Panc1 (cell line): Measurements from ENCODE around the gene ABAT. TPM values are rescaled to one million over a fixed set of nuclear protein-coding genes. Genes with fewer than 3 reads are reported as not detected.

ENCODE experiments used
- ATAC-seq: fragments of 200-7000 bp; cut with Tn5 transposase; 2 replicates; pipeline ENCODE4 v1.9.1; 2020; ENCODE audit warnings: mild to moderate bottlenecking, moderate library complexity
- BruUV-seq: library from RNA; stranded (reverse); fragments of 400-500 nt; replicated peaks from 2 replicates; lab custom pipeline; 2021; lab: Mats Ljungman, UMichigan
- CTCF ChIA-PET: fragments of 300-600 bp; sonication (Branson Sonifier 250); formaldehyde crosslinking; loops from one replicate; lab custom pipeline; 2022; ENCODE audit warnings: antibody characterized with exemption; lab: Charles Lee
- POLR2A ChIA-PET: fragments of 300-600 bp; sonication (Branson Sonifier 250); formaldehyde crosslinking; loops from one replicate; lab custom pipeline; 2022; ENCODE audit warnings: antibody characterized with exemption; lab: Charles Lee
- DNase-seq: peaks from one replicate; pipeline ENCODE4 v3.0.0-alpha.2; 2010; ENCODE audit warnings: low read depth, low spot score
- H3K27ac ChIP-seq: 2 replicates; pipeline ENCODE4 v1.5.1; 2011; ENCODE audit warnings: mild to moderate bottlenecking, low read length, inconsistent platforms
- H3K27me3 ChIP-seq: fragments of 200-500 bp; sonication (Bioruptor generic); 2 replicates; pipeline ENCODE4 v1.6.0; 2014; ENCODE audit warnings: low read length, inconsistent platforms; ENCODE audit not compliant: control insufficient read depth, insufficient read depth
- H3K36me3 ChIP-seq: fragments of 200-500 bp; sonication (Bioruptor generic); 2 replicates; pipeline ENCODE4 v1.5.1; 2014; ENCODE audit warnings: inconsistent platforms, mild to moderate bottlenecking, low read length, moderate library complexity; ENCODE audit not compliant: control insufficient read depth, insufficient read depth
- H3K4me1 ChIP-seq: 2 replicates; pipeline ENCODE4 v1.5.1; 2011; ENCODE audit warnings: inconsistent platforms, mild to moderate bottlenecking, low read length, moderate library complexity; ENCODE audit not compliant: control insufficient read depth, insufficient read depth
- H3K4me3 ChIP-seq, 2 experiments: 2 replicates each; pipeline ENCODE4 v1.5.1; 2011 to 2012; ENCODE audit warnings: low read depth in 2 of 2, low read length in 2 of 2, mild to moderate bottlenecking in 2 of 2, inconsistent platforms in 1 of 2, moderate library complexity in 1 of 2
- H3K9me3 ChIP-seq: fragments of 200-500 bp; sonication (Bioruptor generic); 2 replicates; pipeline ENCODE4 v1.5.1; 2014; ENCODE audit warnings: low read depth, mild to moderate bottlenecking, inconsistent platforms, low read length, moderate library complexity; ENCODE audit not compliant: control insufficient read depth, insufficient read depth
- POLR2AphosphoS5 ChIP-seq: IDR thresholded peaks from 2 replicates; pipeline ENCODE4 v1.6.1; 2012; ENCODE audit warnings: mild to moderate bottlenecking, low read depth, low read length, moderate library complexity
- REST ChIP-seq, 2 experiments: IDR thresholded peaks; 2 replicates each; pipeline ENCODE4 v1.6.1; 2011 to 2012; ENCODE audit warnings: low read depth in 2 of 2, control low read depth in 1 of 2, low read length in 1 of 2, mild to moderate bottlenecking in 1 of 2, moderate library complexity in 1 of 2; ENCODE audit not compliant: insufficient read depth in 1 of 2
- SIN3A ChIP-seq: IDR thresholded peaks from 2 replicates; pipeline ENCODE4 v1.6.1; 2012; ENCODE audit warnings: low read depth, mild to moderate bottlenecking, low read length, moderate library complexity, borderline replicate concordance; ENCODE audit not compliant: insufficient read depth
- TCF7L2 ChIP-seq: IDR thresholded peaks from 2 replicates; pipeline ENCODE4 v1.6.1; 2011; ENCODE audit warnings: mild to moderate bottlenecking, low read depth, low read length, inconsistent platforms
- in situ Hi-C: cut with HindIII; loops from 2 replicates; pipeline ENCODE4 v1.10.0; 2016; ENCODE audit warnings: low sequenced_read_pairs, low pct_unique_long_range_greater_than_20kb
- intact Hi-C: fragments of 100-400 bp; cut with micrococcal nuclease; formaldehyde crosslinking; loops from one replicate; pipeline ENCODE4 v1.10.0; 2022; ENCODE audit not compliant: unreplicated experiment
- total RNA-seq: library from RNA; stranded (reverse); gene quantifications from one replicate; pipeline ENCODE4 v1.2.1, GENCODE V29; 2021; ENCODE audit not compliant: unreplicated experiment
- TF ChIP-seq, protein P1 (sequence below): fragments of 450-650 bp; IDR thresholded peaks from 2 replicates; pipeline ENCODE4 v1.5.1; 2017; ENCODE audit warnings: mild to moderate bottlenecking

Gene ABAT
- total RNA-seq, 1 experiment from 2014 or later: 0.77 TPM

GRCh38 chr16:8677481-8677880 is 3.1 kb downstream of the ABAT start:
- H3K4me1 ChIP-seq: no peaks in the 10 kb centered on the region
- H3K36me3 ChIP-seq: no peaks in the 10 kb centered on the region
- DNase-seq (no peak), ATAC-seq (no peak)
- intact Hi-C loops: no loop called here
- no TSS peak for BruUV-seq
- H3K4me3 ChIP-seq: no peak overlapping the region
- TF ChIP-seq TCF7L2: no peak
- TF ChIP-seq REST (IDR thresholded peaks at IDR 0.05; ENCODE audit: insufficient read depth in 1 of 2, low read depth in 2 of 2, low read length in 1 of 2): no peak
- no peak for TF ChIP-seq SIN3A
- TF ChIP-seq, protein P1, sequence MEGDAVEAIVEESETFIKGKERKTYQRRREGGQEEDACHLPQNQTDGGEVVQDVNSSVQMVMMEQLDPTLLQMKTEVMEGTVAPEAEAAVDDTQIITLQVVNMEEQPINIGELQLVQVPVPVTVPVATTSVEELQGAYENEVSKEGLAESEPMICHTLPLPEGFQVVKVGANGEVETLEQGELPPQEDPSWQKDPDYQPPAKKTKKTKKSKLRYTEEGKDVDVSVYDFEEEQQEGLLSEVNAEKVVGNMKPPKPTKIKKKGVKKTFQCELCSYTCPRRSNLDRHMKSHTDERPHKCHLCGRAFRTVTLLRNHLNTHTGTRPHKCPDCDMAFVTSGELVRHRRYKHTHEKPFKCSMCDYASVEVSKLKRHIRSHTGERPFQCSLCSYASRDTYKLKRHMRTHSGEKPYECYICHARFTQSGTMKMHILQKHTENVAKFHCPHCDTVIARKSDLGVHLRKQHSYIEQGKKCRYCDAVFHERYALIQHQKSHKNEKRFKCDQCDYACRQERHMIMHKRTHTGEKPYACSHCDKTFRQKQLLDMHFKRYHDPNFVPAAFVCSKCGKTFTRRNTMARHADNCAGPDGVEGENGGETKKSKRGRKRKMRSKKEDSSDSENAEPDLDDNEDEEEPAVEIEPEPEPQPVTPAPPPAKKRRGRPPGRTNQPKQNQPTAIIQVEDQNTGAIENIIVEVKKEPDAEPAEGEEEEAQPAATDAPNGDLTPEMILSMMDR: no peak
- TF ChIP-seq POLR2AphosphoS5: no peak
- POLR2A ChIA-PET: no interaction called here
- in situ Hi-C loops: no loop called here
- H3K27ac ChIP-seq: no peak overlapping the region
- CTCF ChIA-PET: no interaction called here
- no peaks in the 10 kb centered on the region for H3K9me3 ChIP-seq
- H3K27me3 ChIP-seq: no peaks in the 10 kb centered on the region

- H3K9me3 ChIP-seq: no peaks in the 10 kb centered on the region
- no peak for DNase-seq
- in situ Hi-C loops (no loop called here), intact Hi-C loops (no loop called here)
- no peak overlapping the region for H3K27ac ChIP-seq
- no peak overlapping the region for H3K4me3 ChIP-seq
- no peaks in the 10 kb centered on the region for H3K4me1 ChIP-seq
- no peaks in the 10 kb centered on the region for H3K36me3 ChIP-seq
- ATAC-seq: no peak
- BruUV-seq: no TSS peak
- ChIA-PET POLR2A (no interaction called here), CTCF (no interaction called here)
- no peaks in the 10 kb centered on the region for H3K27me3 ChIP-seq
- TF ChIP-seq SIN3A (no peak), TCF7L2 (no peak), POLR2AphosphoS5 (no peak), REST (IDR thresholded peaks at IDR 0.05; ENCODE audit: insufficient read depth in 1 of 2, low read depth in 2 of 2, low read length in 1 of 2) (no peak)
These were observed 3.9 kb downstream of the ABAT start for GRCh38 chr16:8678068-8678927.
